ENCODE results near the gene TMEM87A. TPM values are rescaled to one million over a fixed set of nuclear protein-coding genes. Genes with fewer than 3 reads are reported as not detected.

TMEM87A gene
- total RNA-seq, 4 donors from 2014 or later: 52.6 to 102 (median 82.5) TPM

DNA sequence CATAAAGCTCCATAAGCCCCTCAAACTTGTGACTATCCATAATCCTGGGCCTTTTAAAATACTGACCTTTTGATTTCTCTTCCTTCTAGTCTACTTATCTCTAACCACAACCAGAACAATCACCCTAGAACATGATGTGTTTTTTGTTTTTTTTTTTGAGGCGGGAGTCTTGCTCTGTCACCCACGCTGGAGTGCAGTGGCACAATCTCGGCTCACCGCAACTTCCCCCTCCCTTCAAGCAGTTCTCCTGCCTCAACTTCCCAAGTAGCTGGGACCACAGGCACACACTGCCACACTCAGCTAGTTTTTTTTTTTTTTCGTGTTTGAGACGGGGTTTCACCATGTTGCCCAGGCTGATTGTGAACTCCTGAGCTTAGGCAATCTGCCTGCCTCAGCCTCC is 90.3 kb downstream of the TMEM87A start:
- no peak overlapping the region for H3K4me3 ChIP-seq
- no peak overlapping the region for H3K27ac ChIP-seq
- H3K9me3 ChIP-seq: no peaks in the 10 kb centered on the region
- no peaks in the 10 kb centered on the region for H3K4me1 ChIP-seq
- intact Hi-C loops (cut with DNase I): no loop called here
- TF ChIP-seq CTCF (IDR thresholded peaks at IDR 0.05) (no peak), POLR2A (IDR thresholded peaks at IDR 0.05) (no peak)
- 77 to 91% methylated on average over 6 of the region's 6 CpGs for WGBS, 2 donors
- no peaks in the 10 kb centered on the region for H3K27me3 ChIP-seq
- peaks cover 11 to 100% (median 31%) of the 10 kb centered on the region in 3 donors for H3K36me3 ChIP-seq
- DNase-seq: no peak

- H3K36me3 ChIP-seq: peaks cover 15 to 100% (median 26%) of the 10 kb centered on the region in 3 donors
- DNase-seq: no peak
- WGBS, 2 donors: 86 to 97% methylated on average over 6 of the region's 6 CpGs
- H3K9me3 ChIP-seq: no peaks in the 10 kb centered on the region
- no peaks in the 10 kb centered on the region for H3K27me3 ChIP-seq
- intact Hi-C loops (cut with DNase I): no loop called here
- no peak for TF ChIP-seq CTCF (IDR thresholded peaks at IDR 0.05)
- H3K4me3 ChIP-seq: no peak overlapping the region
- no peaks in the 10 kb centered on the region for H3K4me1 ChIP-seq
- H3K27ac ChIP-seq: no peak overlapping the region
Measured at GRCh38 chr15:42182328-42182886, 90.8 kb downstream of the TMEM87A start.

DNA sequence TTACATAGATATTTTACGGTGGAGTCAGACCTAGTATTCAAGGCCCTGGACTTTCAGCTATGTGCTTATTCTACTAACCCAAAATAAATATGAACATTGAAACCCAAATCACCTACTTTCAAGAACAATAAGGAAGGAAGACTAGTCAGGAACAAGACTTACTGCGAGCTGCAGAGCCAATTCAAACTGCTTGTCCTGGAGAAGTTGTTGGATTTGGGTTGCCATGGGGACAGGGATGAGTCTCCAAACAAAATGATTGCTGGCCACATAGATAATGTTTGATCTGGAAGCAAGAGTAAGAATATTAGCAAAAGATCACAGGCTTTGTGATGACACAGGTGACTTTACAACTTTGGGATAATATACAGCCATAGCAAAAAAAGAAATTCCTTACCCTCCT is 95.2 kb downstream of the TMEM87A start:
- H3K27me3 ChIP-seq: no peaks in the 10 kb centered on the region
- no peak overlapping the region for H3K4me3 ChIP-seq
- H3K4me1 ChIP-seq: no peaks in the 10 kb centered on the region
- H3K36me3 ChIP-seq: peaks cover 8 to 100% (median 39%) of the 10 kb centered on the region in 3 donors
- no peak for TF ChIP-seq CTCF (IDR thresholded peaks at IDR 0.05)
- no peak for TF ChIP-seq POLR2A (IDR thresholded peaks at IDR 0.05)
- intact Hi-C loops (cut with DNase I): no loop called here
- 69 to 77% methylated on average over 2 of the region's 2 CpGs for WGBS, 2 donors
- DNase-seq: no peak
- no peak overlapping the region for H3K27ac ChIP-seq
- no peaks in the 10 kb centered on the region for H3K9me3 ChIP-seq

DNA sequence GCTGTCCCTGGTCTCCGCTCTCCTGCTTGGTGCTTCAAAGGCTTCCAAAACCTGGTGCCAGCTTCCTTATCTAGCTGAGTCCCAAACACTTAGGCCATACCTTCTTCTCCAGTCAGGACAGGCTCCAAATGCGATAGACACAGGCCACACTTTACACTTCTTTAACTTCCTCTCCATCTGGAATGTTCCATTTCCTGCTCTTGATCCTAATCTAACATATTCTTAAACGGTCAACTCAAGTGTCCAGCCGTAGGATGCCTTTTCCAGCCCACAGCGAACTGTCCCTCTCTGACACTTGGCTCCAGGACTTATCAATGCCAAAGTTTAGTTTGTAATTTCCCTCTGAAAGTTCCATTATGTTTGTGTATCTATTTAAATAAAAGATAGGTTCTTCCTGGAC is 97.6 kb downstream of the TMEM87A start:
- no peaks in the 10 kb centered on the region for H3K27me3 ChIP-seq
- no peaks in the 10 kb centered on the region for H3K9me3 ChIP-seq
- TF ChIP-seq POLR2A (IDR thresholded peaks at IDR 0.05): no peak
- no peak for TF ChIP-seq CTCF (IDR thresholded peaks at IDR 0.05)
- no peak overlapping the region for H3K4me3 ChIP-seq
- WGBS, 2 donors: 85 to 91% methylated on average over 5 of the region's 5 CpGs
- intact Hi-C loops (cut with DNase I): no loop called here
- DNase-seq: no peak
- peaks cover 0 to 5% (median 0%) of the 10 kb centered on the region in 3 donors for H3K4me1 ChIP-seq
- peaks cover 8 to 100% (median 42%) of the 10 kb centered on the region in 3 donors for H3K36me3 ChIP-seq
- no peak overlapping the region for H3K27ac ChIP-seq

GRCh38 chr15:42172475-42172874 is 100.8 kb downstream of the TMEM87A start:
- Histone ChIP-seq H3K4me1 (peaks cover 0 to 5% (median 0%) of the 10 kb centered on the region in 3 donors), H3K36me3 (peaks cover 4 to 100% (median 34%) of the 10 kb centered on the region in 3 donors), H3K27ac (no peak overlapping the region), H3K9me3 (no peaks in the 10 kb centered on the region), H3K27me3 (no peaks in the 10 kb centered on the region), H3K4me3 (no peak overlapping the region)
- intact Hi-C loops (cut with DNase I): no loop called here
- WGBS, 2 donors: 74 to 81% methylated on average over 5 of the region's 5 CpGs
- DNase-seq: no peak
- TF ChIP-seq CTCF (IDR thresholded peaks at IDR 0.05) (no peak), POLR2A (IDR thresholded peaks at IDR 0.05) (no peak)

All from esophagus squamous epithelium (tissue), 5 donors.